ENCODE measurements around the gene RNU1-4. TPM values are rescaled to one million over a fixed set of nuclear protein-coding genes. Genes with fewer than 3 reads are reported as not detected.
"Not testable (repeated sequence)": the region's sequence is repeated elsewhere in the genome, so short reads cannot be mapped to it uniquely, and the experiment has no call there.

RNU1-4 gene
- 1,358 TPM for total RNA-seq

GRCh38 chr1:16740047-16740964 lies at the start of gene RNU1-4:
Gene RNU1-4 (plus strand): TSS chr1:16740516.
- not testable (repeated sequence) for DNase-seq (ENCODE audit: low spot score)

GRCh38 chr1:16690971-16691682 lies 49.2 kb upstream of the RNU1-4 start:
- not testable (repeated sequence) for DNase-seq (ENCODE audit: low spot score)

- DNase-seq (ENCODE audit: low spot score): not testable (repeated sequence)
Measured at GRCh38 chr1:16692283-16692682, 48.0 kb upstream of the RNU1-4 start.

GRCh38 chr1:16692717-16693448 lies 47.4 kb upstream of the RNU1-4 start:
- DNase-seq (ENCODE audit: low spot score): not testable (repeated sequence)

- DNase-seq (ENCODE audit: low spot score): not testable (repeated sequence)
Measured at GRCh38 chr1:16693449-16694307, 46.6 kb upstream of the RNU1-4 start.

GRCh38 chr1:16694308-16694702 lies 46.0 kb upstream of the RNU1-4 start:
- not testable (repeated sequence) for DNase-seq (ENCODE audit: low spot score)

- DNase-seq (ENCODE audit: low spot score): not testable (repeated sequence)
Measured at GRCh38 chr1:16696507-16697150, 43.7 kb upstream of the RNU1-4 start.

GRCh38 chr1:16697152-16697551 lies 43.2 kb upstream of the RNU1-4 start:
- not testable (repeated sequence) for DNase-seq (ENCODE audit: low spot score)

- not testable (repeated sequence) for DNase-seq (ENCODE audit: low spot score)
Measured at GRCh38 chr1:16699440-16699839, 40.9 kb upstream of the RNU1-4 start.

- not testable (repeated sequence) for DNase-seq (ENCODE audit: low spot score)
Measured at GRCh38 chr1:16700138-16700895, 40.0 kb upstream of the RNU1-4 start.

- DNase-seq (ENCODE audit: low spot score): not testable (repeated sequence)
Measured at GRCh38 chr1:16701189-16701588, 39.1 kb upstream of the RNU1-4 start.

GRCh38 chr1:16702280-16702679 lies 38.0 kb upstream of the RNU1-4 start:
- not testable (repeated sequence) for DNase-seq (ENCODE audit: low spot score)

GRCh38 chr1:16703141-16703540 lies 37.2 kb upstream of the RNU1-4 start:
- not testable (repeated sequence) for DNase-seq (ENCODE audit: low spot score)

GRCh38 chr1:16703602-16704001 lies 36.7 kb upstream of the RNU1-4 start:
- not testable (repeated sequence) for DNase-seq (ENCODE audit: low spot score)

GRCh38 chr1:16704076-16704475 lies 36.2 kb upstream of the RNU1-4 start:
- DNase-seq (ENCODE audit: low spot score): not testable (repeated sequence)

GRCh38 chr1:16704502-16705100 lies 35.7 kb upstream of the RNU1-4 start:
- DNase-seq (ENCODE audit: low spot score): not testable (repeated sequence)

- DNase-seq (ENCODE audit: low spot score): not testable (repeated sequence)
Measured at GRCh38 chr1:16706302-16706701, 34.0 kb upstream of the RNU1-4 start.

GRCh38 chr1:16707130-16708093 lies 32.9 kb upstream of the RNU1-4 start:
- DNase-seq (ENCODE audit: low spot score): not testable (repeated sequence)

All from mucosa of gallbladder (tissue), 1 donor.